Ovary (tissue), 9 donors: ENCODE results near the gene CHAD. TPM values are rescaled to one million over a fixed set of nuclear protein-coding genes. Genes with fewer than 3 reads are reported as not detected.
A peak's percentile ranks its signal among the peaks of the same experiment; 100 is the strongest.

Source experiments
- DNase-seq, 5 donors: peaks; one replicate each; pipeline ENCODE4 v3.0.0-alpha.2; 2019 to 2020
- H3K27ac ChIP-seq, 2 donors: fragments of 200-600 bp; one replicate each; pipeline versions ENCODE4 v1.5.1 to v1.8.0; 2019 to 2022
- H3K27me3 ChIP-seq: fragments of 200-600 bp; one replicate; pipeline ENCODE4 v1.8.0; 2022
- H3K36me3 ChIP-seq: fragments of 200-600 bp; sonication (generic); one replicate; pipeline ENCODE4 v1.5.1; 2019
- H3K4me1 ChIP-seq: one replicate; pipeline ENCODE4 v1.8.1; 2013; ENCODE audit warnings: mild to moderate bottlenecking, moderate library complexity; ENCODE audit not compliant: insufficient read depth
- H3K4me3 ChIP-seq: fragments of 200-600 bp; sonication (generic); one replicate; pipeline ENCODE4 v1.5.1; 2017
- H3K9me3 ChIP-seq, 2 donors: fragments of 200-600 bp in 1 of 2; sonication (generic) in 1 of 2; one replicate each; pipeline versions ENCODE4 v1.5.1 to v1.8.1; 2013 to 2019; ENCODE audit warnings: mild to moderate bottlenecking in 1 of 2, moderate library complexity in 1 of 2
- CTCF ChIP-seq, 3 donors: fragments of 450-650 bp in 2 of 3; fragments of 200-600 bp in 1 of 3; IDR thresholded peaks; one replicate each; pipeline versions ENCODE4 v1.5.1 to v1.8.0; 2016 to 2022; ENCODE audit warnings: antibody characterized with exemption in 3 of 3, mild to moderate bottlenecking in 1 of 3
- EP300 ChIP-seq: sonication (generic); formaldehyde crosslinking; IDR thresholded peaks from one replicate; pipeline ENCODE4 v1.6.1; 2017; ENCODE audit warnings: antibody characterized with exemption
- POLR2A ChIP-seq: fragments of 450-650 bp; IDR thresholded peaks from one replicate; pipeline ENCODE4 v1.6.1; 2017; ENCODE audit warnings: antibody characterized with exemption, mild to moderate bottlenecking, moderate library complexity
- WGBS, 3 donors: extraction: QIAGEN DNeasy Blood & Tissue Kit in 1 of 3; methylation state at CpG; one replicate each; pipeline versions ENCODE4 v1.1.5 to v1.1.7; 2013 to 2017; 5-methylcytosine and 5-hydroxymethylcytosine counted together
- intact Hi-C, 4 donors: fragments of 100-400 bp; cut with DNase I; formaldehyde crosslinking; loops; one replicate each; pipeline versions ENCODE4 v1.11.0 to v1.15.1; 2022 to 2023
- polyA plus RNA-seq, 2 donors: library from polyadenylated mRNA; stranded (reverse); fragments of 200-250 nt in 1 of 2; fragments of 350-450 nt in 1 of 2; fragmentation: Illumina TruSeq in 1 of 2; extraction: RNeasy Lipid Tissue Mini Kit (QIAGEN cat#74804) in 1 of 2; gene quantifications; one replicate each; pipeline ENCODE4 v1.2.3, GENCODE V29; 2013 to 2014
- total RNA-seq, 7 donors: library from RNA; depleted of rRNA in 2 of 7; stranded (reverse); fragments of >200 nt in 2 of 7; fragmentation: NEBNext Ultra II Directional in 3 of 7; extraction: Animal tissue kit (Norgen Biotek cat#: 25700) in 3 of 7; gene quantifications; one replicate each; pipeline versions ENCODE4 v1.1.0 to v1.2.4, GENCODE V29; 2016 to 2023
- donor health status: DM: no; HTN: no; CAD: no; lungs with moderate emphysema.
- donor health status: DM: no; HTN: no; CAD: no.
- donor health status: Bipolar disorder and iron deficiency.
- donor health status: DM: yes; HTN: yes; CAD: no.
- donor health status: DM: no; HTN: no; CAD: no.
- donor health status: DM: yes; HTN: yes; CAD: no.

The CHAD gene
- total and polyA plus RNA-seq, 9 donors, result 0.18 to 2.5 (median 0.46) TPM; not detected in 1

GRCh38 chr17:50424996-50425681 lies 43.5 kb downstream of the CHAD start:
- TF ChIP-seq CTCF (IDR thresholded peaks at IDR 0.05) (no peak), EP300 (no peak), POLR2A (no peak)
- Histone ChIP-seq H3K27me3 (no peaks in the 10 kb centered on the region), H3K9me3 (no peaks in the 10 kb centered on the region), H3K27ac (peak overlapping the region; percentile 56 to 85), H3K4me1 (peaks cover 21% of the 10 kb centered on the region), H3K36me3 (no peaks in the 10 kb centered on the region), H3K4me3 (peak overlapping the region; percentile 56)
- intact Hi-C loops, result loop anchor here in 1 of 4 donors (5.0 kb wide), 1 partner anchor 42 kb away; the partner anchor contains the start of gene CHAD
- WGBS, 3 donors, result 58 to 65% (median 64%) methylated on average over 8 of the region's 8 CpGs
- DNase-seq, result peak in 3 of 5 donors; percentile 21 to 30 (median 27)

GRCh38 chr17:50424246-50424995 lies 44.3 kb downstream of the CHAD start:
- no peak overlapping the region for H3K4me3 ChIP-seq
- no peaks in the 10 kb centered on the region for H3K27me3 ChIP-seq
- intact Hi-C loops, result no loop called here
- peak overlapping the region in 1 of 2 donors; percentile 85 for H3K27ac ChIP-seq
- peaks cover 21% of the 10 kb centered on the region for H3K4me1 ChIP-seq
- no peaks in the 10 kb centered on the region for H3K36me3 ChIP-seq
- TF ChIP-seq POLR2A (no peak), CTCF (IDR thresholded peaks at IDR 0.05) (no peak), EP300 (no peak)
- 76 to 86% (median 77%) methylated on average over 9 of the region's 9 CpGs for WGBS, 3 donors
- DNase-seq, result no peak
- H3K9me3 ChIP-seq, result no peaks in the 10 kb centered on the region

GRCh38 chr17:50423553-50424159 lies 45.0 kb downstream of the CHAD start:
- Histone ChIP-seq H3K36me3 (no peaks in the 10 kb centered on the region), H3K27ac (no peak overlapping the region), H3K4me1 (peaks cover 21% of the 10 kb centered on the region), H3K9me3 (no peaks in the 10 kb centered on the region), H3K4me3 (no peak overlapping the region), H3K27me3 (no peaks in the 10 kb centered on the region)
- 39 to 43% (median 39%) methylated on average over 6 of the region's 6 CpGs for WGBS, 3 donors
- intact Hi-C loops, result no loop called here
- DNase-seq, result peak in 4 of 5 donors; percentile 25 to 39 (median 30)
- TF ChIP-seq POLR2A (no peak), CTCF (IDR thresholded peaks at IDR 0.05) (no peak), EP300 (no peak)

- no peak for DNase-seq
- Histone ChIP-seq H3K36me3 (no peaks in the 10 kb centered on the region), H3K27ac (no peak overlapping the region), H3K4me3 (no peak overlapping the region), H3K4me1 (peaks cover 19% of the 10 kb centered on the region), H3K9me3 (no peaks in the 10 kb centered on the region), H3K27me3 (no peaks in the 10 kb centered on the region)
- WGBS, 3 donors, result 91 to 99% (median 93%) methylated on average over 2 of the region's 2 CpGs
- intact Hi-C loops, result no loop called here
- TF ChIP-seq EP300 (no peak), CTCF (IDR thresholded peaks at IDR 0.05) (no peak), POLR2A (no peak)
Measured at GRCh38 chr17:50422738-50423137, 45.9 kb downstream of the CHAD start.
